Right hindlimb (tissue), 1 donor: ENCODE measurements around the gene ACOT7.

ENCODE experiments used
- DNase-seq: peaks from one replicate; pipeline ENCODE4 v3.0.0-alpha.2; 2018

Gene ACOT7

DNA sequence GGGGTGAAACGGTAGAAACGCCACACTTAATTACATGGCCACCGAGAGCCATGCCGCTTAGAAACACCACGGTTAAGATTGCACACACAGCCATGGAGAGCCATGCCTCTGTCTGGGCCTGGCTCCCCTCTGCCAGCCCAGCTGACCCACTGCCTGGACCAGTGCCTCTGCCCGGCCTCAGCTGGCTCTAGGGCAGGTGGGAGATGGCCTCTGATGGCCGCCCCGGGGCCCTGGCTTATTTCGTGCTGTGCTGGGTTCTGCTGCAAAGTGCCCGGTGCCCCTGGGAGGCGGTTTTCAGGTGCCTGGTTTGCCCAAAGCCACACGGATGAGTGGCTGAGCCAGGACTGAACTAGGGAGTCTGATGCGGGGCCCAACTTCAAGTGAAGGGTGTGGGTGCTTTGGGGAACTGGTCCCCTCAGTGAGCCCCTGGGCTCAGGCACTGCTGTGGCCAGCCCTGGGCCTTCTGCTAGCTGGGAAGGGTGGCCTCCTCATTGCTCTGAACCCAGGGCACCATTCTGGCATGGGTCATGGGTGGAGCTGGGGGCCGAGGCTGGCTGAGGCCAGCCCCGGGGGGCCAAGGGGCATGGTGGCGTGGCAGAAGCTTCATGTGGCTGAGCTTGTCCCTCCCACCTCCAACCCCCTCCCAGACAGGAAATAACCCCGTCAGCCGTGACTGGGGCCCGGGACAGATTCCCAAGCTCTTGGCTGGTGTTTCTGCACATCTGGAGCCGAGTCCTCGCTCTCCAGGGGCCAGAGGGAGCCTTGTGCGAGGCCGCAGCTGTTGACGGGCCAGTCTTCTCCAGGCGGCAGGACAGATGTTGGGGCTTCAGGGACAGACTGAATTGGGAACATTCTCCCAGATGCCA lies 130.8 kb downstream of the ACOT7 start:
- peak; percentile 93 for DNase-seq

DNA sequence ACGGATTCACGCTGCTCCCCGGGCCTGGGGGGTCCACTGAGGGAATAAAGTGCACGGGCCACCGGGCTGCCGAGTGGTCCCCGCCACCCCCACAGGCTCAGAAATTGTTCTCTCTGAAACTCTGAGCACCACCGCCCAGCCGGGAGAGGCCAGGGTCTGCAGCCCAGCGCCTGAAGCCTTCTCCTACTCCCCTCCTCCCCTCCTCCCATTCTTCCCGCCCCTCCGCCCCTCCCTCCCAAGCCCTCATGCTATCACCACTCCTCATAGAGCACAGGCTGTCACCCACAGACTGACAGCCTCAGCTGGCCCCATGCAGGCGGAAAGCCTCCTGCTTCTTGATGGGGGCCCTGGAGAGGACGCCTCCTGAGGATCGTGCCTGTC lies 132.0 kb downstream of the ACOT7 start:
- peak; percentile 77 for DNase-seq

DNA sequence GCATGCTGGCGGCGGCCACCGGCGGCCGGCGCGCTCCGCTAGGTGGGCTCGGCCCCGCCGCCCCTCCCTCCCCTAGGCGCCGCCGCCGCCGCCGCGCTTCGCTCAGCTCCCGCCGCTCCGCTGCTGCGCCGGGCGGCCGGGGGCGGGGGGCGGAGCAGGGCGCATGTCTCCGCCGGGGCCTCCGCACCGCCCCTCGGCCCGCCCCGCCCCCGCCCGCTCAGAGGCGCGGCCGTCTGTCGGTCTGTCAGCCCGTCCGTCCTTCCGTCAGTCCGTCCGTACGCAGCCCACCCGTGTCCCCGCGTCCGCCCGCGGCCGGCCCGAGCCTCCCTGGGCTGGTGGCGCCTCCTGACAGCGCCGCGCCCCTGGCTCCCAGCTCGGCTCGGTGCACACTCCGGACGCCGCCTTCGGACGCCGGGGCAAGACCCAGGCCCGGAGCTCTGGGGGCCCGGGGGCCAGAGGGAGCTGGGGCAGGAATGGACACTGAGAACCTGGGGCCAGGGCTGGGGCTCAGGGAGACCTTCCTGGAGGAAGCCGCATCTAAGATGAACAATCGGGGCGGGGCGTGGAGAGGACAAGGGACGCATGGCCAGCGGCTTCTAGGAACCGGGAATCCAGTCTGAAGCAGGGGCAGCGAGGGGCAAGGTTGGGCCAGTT lies 132.5 kb downstream of the ACOT7 start, which contains the start of gene GPR153:
Gene GPR153, minus strand, starts transcription at position 138 of the 654 bp plus-strand sequence. CDS start 6,193 bp downstream, outside the sequence.
- DNase-seq, result peak; percentile 70

DNA sequence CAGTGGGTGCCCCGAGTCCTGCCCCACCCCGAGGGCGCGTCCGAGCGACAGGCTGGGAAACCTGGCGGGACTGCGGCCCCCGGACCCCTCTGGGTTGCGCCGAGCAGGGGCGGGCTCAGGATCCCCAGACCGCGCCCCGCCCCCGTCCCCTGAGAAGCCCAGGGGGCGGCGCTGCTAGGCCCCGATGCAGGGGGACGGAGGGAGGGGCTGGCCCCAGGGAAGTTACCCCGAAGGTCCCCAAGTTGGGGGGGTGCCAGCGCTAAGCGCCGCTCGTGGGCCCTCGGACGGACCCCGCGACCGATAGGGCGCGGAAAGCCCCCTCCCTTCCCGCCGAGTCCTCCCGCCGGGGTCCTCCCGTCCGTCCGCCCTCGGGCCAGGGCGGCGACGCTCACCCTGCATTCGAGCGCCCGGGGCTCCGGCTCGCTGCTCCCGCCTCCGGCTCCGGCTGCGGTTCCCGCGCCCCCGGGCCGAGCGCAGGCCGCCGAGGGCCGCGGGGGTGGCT lies 133.1 kb downstream of the ACOT7 start:
- no peak for DNase-seq

DNA sequence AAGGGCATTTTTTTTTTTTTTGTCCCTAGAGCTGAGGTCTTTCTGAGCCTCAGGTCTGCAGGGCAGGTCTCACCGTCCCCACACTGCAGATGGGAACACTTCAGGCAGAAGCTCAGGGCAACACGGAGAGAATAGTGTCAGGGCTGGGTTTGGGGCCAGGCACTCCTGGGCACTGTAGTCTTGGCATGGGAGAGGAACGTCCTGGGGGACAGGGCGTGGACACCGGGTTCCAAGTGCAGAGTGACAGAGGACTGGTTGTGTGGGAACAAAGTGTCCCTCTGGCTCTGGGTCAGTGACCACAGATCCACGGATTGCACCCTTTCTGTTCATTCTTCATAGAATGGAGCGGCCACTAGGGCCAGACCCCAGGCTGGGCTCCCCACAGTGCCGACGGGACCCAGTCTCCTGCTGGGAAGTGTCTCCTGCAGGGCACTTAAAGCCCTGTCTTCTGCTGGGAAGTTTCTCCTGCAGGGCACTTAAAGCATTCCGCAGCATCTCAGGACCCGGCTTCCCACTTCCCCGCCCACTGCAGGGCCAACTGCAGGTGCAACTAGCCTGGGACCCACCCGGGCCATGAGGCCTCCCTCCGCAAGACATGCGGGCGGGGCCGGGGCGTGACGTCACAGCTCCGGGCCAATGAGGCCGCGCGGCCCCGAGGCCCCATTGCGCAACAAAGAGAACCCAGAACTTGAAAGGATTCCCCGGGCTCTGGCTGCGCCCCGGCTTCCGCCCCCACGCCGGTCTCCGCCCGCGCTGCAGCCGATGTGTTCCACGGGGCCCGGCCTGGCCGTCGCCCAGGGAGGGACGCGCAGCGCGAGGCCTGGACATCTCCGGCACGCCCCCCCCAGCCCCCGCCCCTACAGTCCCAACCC lies 133.8 kb downstream of the ACOT7 start:
- DNase-seq, result peak; percentile 80

DNA sequence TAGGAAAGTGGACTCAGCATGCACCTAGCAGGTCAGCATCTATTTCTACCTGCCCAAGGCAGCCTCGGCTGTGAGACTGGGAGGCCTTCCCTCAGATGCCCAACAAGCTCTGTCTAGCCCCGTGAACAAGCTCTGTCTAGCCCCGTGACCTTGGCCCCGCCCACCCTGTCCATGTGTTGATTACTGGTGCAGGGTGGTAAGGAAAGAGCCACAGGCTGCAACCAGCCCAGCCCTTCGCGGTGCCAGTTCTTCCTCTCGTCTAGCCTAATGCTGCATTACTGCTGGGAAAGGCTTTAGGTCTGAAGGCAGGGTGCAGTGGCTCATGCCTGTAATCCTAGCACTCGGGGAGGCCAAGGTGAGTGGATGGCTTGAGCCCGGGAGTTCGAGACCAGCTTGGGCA lies 134.9 kb downstream of the ACOT7 start:
- no peak for DNase-seq

DNA sequence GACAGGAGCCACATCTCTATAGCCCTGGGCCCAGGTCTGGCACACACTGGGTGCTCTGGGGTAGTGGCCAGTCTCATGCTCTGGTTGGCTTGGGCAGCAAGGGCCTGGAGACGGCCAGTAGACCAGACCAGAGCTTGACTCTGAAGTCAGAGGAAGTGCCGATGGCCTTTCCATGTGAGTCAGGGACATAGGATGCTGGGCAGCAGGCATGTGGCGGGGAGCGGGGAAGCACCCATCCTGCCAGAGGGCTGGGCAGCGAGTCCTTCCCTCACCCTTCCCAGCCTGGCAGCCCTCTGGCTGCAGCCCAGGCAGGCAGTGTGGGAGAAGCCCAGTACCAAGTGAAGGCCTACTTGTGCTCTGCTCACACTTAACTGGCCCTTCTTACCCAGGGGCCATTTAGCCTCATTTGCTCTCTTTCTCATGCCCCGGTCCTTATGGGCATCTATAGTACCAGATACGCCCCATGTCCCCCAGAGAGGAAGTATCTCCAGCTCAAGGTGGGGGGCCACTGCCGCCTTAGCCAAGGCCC lies 136.0 kb downstream of the ACOT7 start:
- no peak for DNase-seq

DNA sequence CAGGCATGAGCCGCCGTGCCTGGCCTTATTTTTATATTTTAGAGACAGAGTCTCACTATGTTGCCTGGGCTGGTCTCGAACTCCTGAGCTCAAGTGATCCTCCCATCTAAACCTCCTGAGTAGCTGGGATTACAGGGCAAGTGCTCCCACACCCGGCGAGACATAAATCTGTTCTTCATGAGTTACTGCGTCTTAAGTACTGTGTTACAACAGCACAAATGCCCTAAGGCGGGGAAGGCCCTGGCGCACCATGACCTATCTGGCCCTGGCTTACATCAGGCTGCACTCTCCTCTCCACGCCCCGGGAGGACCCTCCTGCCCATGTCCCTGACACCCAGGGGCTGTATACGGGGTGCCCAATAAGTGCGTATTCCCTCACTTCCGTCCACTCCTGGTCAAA lies 136.9 kb downstream of the ACOT7 start:
- no peak for DNase-seq

DNA sequence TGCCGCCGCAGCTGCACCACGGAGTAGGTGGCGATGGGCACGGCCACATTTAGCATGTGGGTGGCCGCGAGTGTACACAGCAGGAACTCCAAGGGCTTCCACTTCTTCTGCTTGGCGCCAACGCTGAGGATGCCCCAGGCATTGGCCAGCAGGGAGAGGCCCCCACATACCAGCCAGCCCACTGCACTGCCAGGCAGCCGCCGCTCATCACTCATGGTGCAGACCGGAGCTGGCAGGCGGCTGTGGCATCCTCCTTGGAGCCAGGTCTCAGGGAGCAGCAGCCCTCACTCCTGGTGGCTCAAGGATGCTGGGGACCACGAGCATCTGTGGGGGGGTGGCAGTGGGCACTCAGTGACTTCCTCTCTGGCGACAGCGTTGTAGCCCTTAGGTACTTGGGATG lies 138.9 kb downstream of the ACOT7 start:
- no peak for DNase-seq

DNA sequence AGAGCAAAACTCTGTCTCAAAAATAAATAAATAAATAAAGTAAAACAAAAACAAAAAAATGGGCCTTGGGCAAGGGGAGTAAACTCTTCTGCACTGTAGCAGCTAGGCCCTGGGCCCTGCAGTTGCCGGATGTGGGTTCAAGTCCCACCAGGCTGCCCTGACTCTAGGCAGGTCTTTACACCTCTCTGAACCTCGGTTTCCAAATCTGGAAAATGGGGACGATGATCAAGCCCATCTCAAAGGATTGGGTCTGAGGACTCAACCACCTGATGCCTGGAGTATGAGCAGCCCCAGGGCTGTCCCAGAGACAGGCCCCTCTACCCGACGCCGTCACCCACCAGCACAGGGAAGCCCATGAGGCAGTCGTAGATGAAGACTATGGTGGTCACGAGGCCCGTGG lies 140.2 kb downstream of the ACOT7 start:
- DNase-seq, result no peak

DNA sequence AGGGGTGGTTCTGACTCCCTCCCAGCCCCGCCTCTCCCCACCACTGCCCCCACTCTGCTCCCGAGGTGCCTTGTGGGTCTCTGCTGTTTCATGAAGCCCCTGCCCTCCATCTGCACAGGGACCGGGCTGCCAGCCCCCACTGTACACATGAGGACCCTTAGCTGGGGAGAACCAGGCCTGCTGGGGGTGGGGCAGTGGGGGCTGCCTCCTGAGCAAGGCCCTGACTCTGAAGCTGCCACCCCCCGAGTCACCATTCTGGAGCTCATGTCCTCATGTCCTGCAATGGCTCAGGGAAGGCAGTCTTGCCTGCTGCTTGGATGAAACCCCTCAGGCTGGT lies 141.2 kb downstream of the ACOT7 start:
- DNase-seq, result no peak

DNA sequence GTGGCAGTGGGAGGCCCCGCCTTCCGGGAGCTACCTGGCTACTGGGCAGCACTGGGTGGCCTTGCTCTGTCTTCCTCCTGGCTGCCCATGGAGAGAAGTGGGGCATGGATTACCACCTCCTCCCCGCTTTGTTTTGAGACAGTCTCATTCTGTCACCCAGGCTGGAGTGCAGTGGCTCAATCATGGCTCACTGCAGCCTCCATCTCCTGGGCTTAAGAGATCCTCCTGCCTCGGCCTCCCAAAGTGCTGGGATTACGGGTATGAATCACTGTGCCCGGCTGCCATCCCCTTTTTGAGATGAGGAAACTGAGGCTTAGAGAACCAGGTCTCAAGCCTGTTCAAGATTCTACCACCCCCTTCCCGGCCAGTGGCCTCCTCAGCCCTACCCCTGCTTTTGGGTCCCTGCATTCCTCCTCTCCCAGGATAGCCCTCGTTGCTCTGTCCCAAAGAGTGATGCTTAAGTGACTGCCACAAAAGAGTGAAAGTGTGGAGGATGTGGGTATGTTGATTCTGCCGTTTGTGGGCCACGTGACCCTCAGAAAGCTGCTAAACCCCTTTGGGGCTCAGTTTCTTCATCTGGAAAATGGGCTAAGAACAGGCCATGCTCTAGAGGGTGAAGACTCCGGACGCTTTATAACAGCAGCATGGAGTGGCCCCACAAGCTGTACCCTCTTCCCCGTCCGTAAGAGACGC lies 141.7 kb downstream of the ACOT7 start:
- DNase-seq, result no peak

DNA sequence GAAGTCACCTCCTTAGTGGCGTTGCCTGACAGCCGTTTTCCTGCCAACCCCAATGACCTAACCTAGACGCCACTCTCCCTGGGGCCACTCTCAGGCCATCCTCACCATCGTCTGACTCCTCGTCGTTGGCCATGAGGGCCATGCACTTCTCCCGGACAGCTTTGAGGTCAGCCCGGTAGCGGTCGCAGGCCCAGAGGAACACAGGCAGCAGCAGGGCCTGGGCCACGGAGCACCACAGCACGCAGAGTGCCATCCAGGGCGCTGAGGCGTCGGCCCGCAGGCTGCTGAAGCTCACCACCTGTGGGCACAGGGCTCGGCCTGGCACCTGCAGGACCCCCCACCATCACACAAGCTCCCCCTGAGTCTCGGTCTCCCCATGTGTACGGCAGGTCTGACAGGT lies 142.3 kb downstream of the ACOT7 start:
- no peak for DNase-seq

DNA sequence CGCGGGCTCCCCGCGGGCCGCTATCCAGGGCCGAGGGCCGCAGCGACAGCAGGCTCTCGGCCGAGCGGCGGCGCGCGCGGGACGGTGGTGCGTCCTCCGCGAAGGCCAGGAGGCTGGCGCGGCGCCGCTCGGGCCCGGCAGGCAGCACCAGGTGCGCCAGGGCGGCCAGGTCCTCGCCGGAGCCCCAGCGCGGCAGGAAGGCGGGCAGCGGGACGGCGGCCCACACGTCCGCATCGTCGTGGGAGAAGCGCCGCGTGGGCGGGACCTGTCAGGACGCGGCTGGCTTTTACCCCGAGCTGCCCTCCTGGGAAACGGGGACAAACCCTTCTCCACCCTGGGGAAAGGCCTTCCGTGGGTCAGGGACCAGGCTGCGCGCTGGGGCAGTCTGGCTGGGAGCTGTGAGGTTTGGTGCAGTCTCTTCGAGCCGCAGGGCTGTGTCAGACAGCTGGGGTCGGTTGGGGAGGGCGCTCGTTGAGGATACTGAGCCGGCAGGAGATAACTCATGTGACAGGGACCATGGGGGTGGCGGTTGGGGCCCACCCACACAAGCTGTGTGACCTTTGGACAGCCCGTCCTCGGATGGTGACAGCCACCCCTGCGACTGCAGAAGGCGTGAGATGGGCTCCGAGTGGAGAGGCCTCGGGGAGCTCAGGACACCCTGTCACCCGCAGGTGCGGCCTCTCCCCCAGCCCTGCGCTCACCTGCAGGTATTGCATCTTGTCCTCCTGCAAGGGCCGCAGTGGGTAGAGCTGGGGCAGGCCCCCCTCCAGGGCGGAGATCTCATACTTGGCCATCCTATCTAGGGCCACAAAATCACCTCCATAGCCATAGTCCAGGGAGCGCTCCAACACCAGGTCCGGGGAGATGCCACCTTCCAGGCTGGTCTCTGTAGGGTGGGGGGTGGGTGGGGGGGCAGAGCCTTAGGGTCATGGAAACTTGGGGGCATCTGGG lies 143.6 kb downstream of the ACOT7 start:
- no peak for DNase-seq

DNA sequence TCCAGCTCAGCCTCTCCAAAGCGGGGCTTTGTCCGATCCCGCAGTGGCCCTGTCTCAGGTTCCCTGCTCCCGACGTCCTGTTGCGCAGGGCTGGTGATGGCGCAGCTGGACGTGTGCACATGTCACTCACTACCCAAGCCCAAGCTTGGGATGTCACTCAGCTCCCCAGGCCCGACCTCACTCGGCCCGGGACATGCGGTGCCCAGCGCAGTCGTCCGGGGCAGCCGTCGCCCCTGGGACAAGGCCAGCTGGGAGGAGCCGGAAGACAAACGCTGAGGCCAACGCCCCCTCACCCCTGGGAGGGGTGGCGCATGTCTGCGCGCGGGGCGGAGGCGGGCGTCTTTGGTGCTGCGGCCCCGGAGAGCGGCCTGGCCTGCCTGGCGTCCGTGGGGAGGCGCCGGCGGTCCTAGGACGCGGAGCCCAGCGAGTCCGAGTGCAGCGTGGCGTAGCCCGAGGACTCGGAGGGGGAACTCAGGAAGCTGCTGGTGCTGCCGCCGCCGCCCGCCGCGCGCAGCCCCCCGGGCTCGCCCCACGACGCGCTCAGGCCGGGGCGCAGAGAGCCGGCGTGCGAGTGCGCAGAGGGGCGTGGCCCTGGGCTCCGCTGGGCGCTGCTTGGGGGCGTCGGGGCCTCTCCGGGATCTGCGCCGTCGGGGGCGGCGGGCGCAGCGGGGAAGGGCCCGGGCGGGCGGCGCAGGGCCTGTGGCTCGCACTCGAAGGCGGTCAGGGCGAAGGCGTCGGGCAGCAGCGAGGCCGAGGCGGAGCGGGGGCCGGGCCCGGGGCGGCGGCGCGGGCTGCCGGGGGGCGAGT lies 144.4 kb downstream of the ACOT7 start:
- DNase-seq, result peak; percentile 51

DNA sequence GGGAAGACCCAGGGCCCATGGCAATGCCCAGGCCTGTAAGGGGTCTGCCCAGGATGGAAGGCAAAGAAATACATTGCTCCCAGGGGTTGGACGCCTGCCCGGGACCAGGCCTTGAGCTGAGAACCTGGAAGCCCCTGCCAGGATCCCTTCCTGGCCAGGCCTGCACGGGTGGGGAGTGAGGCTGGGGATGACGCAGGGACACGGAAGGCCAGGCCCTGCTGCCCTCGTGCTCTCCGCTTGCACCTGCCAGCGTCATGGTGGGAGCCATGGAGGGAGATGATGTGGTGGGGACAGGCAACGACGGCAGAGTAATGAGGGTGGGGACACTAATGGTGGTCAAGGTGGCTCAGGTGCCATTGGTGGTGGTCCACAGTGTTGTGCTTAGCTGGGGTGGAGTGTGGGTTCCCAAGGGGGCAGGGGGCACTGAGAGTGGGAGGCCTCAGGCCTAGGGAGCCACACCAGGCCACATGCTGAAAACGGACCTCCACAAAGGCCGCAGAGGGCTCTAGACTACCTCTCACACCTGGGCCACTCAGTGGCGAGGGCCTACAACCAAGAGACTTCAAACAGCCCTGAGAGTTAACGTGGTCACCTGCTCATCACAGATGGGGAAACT lies 145.3 kb downstream of the ACOT7 start:
- DNase-seq, result no peak

DNA sequence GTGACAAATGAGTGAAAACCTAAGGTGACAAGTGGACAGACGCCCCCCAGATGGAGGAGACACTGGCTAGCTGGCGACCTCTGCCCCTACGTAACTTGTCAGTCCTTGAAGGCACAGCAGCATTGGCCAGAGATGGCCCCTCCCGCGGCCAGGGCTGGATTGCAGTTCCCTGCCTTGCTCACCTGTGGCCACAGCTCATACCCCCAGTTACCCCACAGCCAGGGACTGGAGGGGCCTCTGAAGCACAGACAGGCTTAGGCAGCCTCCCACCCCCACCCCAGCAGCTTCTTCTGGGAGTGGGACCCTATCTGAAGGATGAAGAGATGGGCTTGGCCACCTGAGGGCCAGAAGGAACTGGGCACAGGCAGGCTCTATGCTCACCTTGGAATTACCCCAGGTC lies 145.9 kb downstream of the ACOT7 start:
- no peak for DNase-seq

DNA sequence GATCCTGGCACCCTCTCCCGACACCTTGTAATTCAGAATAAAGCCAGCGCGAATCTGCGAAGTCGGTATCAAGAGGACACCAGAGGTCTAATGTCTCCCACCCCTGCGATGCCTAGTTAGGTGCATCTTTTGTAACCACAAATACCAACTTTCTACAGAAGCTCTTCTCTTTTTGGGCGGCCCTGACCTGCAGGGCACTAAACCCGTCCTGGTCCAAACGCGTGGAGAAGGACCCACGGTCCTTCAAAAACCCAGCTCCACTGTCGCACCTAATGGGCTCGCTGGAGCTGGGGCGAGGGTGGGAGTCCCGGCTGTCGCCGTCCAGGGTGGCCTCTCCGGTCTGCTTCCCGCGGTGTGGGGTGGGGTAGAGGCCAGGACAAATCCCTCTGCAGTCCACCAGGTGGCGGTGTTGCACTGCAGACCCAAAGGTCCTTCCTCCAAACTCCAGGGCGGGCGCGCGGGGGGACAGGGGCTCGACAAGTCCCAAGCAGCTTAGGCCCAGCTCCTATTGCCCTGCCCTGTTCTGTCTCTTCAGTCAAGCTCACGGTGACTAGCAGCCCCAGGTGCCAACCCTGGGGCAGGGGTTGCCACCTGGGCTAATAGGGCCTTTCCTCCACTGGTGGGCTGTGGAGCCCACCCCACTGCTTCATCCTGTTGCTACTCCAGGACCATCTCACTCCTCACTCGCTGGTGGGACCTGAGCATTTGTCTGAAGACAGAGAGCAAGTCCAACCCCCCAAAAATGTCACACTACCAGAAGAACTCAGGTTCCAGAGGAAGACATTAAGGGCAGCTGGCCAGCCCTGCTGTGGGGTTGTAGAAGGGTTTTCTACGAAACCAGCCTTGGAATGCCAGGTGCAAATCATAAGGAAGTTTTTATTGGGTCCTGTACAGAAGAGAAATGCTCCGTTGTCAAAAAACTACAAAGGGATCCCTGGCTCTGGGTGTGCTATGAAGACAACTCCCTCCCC lies 146.8 kb downstream of the ACOT7 start:
- DNase-seq, result peak; percentile 87
